Body of pancreas (tissue), 4 donors: ENCODE data around the gene DAZAP1.

ENCODE experiments used
- POLR2A ChIP-seq, 3 donors: fragments of 450-650 bp; IDR thresholded peaks; one replicate each; pipeline ENCODE4 v1.6.1; 2016; ENCODE audit warnings: antibody characterized with exemption in 3 of 3, mild to moderate bottlenecking in 2 of 3
- TF ChIP-seq, protein P1 (sequence below), 7 experiments: fragments of 450-650 bp in 4 of 7; fragments of 200-600 bp in 3 of 7; sonication (generic) in 3 of 7; IDR thresholded peaks; one replicate each; pipeline ENCODE4 v1.5.1; 2016 to 2019; ENCODE audit warnings: antibody characterized with exemption in 7 of 7

DNA sequence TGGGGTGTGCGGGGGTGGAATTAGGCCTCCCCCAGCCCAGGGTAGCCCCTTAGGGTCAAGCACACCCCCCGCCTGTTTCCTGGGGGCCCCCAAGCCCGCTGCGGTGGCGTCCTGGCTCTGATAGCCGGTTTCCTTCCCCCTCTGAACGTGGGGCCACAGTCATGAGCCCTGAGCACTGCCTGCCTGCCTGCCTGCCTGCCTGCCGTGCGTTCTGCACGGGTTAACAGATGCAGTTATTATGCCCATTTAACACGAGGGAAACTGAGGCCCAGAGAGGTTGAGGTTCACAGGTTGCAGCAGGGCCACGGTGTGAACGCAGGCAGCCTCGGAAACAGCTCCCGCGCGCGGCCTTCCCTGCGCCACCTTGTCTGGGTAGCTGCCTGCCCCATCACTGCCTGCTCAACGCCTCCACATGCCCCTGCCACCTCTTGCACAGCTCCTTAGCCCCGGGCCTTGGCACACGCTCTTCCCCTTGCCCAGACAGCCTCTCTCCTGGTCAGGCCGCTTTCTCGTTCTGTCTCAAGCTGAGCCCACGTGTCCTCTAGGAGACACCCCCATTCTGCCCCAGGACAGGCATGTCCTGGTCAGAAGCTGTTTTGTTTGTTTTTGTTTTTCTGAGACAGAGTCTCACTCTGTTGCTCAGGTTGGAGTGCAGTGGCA is 4.8 kb upstream of the DAZAP1 start:
- TF ChIP-seq, protein P1, sequence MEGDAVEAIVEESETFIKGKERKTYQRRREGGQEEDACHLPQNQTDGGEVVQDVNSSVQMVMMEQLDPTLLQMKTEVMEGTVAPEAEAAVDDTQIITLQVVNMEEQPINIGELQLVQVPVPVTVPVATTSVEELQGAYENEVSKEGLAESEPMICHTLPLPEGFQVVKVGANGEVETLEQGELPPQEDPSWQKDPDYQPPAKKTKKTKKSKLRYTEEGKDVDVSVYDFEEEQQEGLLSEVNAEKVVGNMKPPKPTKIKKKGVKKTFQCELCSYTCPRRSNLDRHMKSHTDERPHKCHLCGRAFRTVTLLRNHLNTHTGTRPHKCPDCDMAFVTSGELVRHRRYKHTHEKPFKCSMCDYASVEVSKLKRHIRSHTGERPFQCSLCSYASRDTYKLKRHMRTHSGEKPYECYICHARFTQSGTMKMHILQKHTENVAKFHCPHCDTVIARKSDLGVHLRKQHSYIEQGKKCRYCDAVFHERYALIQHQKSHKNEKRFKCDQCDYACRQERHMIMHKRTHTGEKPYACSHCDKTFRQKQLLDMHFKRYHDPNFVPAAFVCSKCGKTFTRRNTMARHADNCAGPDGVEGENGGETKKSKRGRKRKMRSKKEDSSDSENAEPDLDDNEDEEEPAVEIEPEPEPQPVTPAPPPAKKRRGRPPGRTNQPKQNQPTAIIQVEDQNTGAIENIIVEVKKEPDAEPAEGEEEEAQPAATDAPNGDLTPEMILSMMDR (IDR thresholded peaks at IDR 0.05): no peak
- no peak for TF ChIP-seq POLR2A (IDR thresholded peaks at IDR 0.05)
